DMS114 treated with DMSO at 0.1 percent for 48 hours (cell line): ENCODE measurements around the gene SUCLG2.

Experiments used
- DNase-seq: peaks from one replicate; lab custom pipeline; 2025; ENCODE audit not compliant: unreplicated experiment; lab: John Stamatoyannopoulos, UW

Gene SUCLG2

DNA sequence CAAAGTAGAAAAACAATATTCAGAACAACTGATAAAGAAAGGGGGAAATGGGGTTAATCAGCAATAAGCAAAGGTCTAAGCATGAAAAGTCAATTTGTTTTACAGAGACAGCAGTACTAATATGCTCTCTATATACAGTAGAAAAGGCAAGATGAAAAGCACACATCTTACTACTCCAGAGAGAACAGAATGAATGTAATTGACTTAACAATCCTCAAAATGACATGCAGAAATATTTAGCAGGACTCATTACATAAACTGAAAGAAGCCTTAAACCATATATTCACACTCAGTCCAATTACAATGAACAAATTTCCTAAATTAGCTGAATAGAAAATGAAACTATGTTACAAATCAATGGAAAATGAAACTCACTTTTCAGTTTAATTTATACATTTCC, 319.8 kb downstream of the SUCLG2 start:
- no peak for DNase-seq

DNA sequence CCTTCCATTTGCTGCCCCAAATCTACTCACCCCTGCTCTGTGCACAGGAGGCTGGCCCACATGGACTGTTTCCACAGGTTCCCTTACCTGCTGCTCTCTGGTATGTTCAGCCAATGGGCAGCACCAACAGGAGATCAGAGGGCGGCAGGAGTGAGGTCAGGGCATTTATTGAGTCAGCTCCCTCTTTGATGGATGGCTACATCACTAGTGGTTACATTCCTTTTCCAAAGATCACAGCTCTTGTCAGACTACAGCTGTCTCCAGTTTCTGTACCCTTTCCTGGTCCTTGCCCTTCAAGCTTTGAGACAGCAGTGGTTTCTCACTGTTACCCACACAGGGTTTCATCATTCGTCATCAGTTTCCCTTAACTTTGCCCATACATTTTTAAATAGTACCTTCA, 325.1 kb downstream of the SUCLG2 start:
- DNase-seq = no peak

DNA sequence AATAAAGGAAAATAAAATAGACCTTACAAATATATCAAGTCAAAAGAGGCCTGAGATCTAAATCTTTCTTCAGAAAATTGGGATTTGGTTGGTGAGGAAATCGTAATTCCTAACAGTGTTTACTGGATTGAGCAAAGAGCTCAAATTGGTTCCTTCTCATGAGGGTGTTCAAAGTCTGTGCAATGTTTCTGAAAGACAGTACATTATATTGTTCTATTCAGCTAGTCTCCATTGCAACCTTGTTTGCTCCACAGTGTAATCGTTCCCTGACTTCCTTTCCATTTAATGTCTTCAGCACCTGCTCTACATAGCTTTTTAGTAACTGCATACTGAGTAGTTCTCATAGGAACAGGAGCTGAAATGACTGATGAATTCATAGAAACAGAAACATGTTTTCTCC, 326.8 kb downstream of the SUCLG2 start:
- no peak for DNase-seq

DNA sequence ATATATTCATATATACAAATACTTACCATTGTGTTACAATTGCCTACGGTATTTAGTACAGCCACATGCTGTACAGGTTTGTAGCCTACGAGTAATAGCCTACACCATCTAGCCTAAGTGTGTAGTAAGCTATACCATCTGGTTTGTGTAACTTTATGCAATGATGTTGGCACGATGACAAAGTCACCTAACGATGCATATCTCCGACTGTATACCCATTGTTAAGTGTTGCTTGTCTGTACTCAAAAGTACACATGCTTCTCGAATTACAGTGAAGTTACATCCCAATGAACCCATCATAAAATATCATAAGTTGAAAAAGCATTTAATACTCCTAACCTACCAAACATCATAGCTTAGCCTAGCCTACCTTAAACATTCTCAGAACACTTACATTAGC, 329.2 kb downstream of the SUCLG2 start:
- DNase-seq = no peak
